Astrocyte of the cerebellum (primary cell): ENCODE measurements around the gene ARID1B.
A peak's percentile ranks its signal among the peaks of the same experiment; 100 is the strongest.

Experiments
- DNase-seq: peaks from one replicate; pipeline ENCODE4 v3.0.0-alpha.2; 2011; ENCODE audit warnings: low read depth
- H3K4me3 ChIP-seq: 2 replicates; pipeline ENCODE4 v1.5.1; 2011; ENCODE audit warnings: mild to moderate bottlenecking, low read depth, low read length, moderate library complexity
- in situ Hi-C: cut with HindIII; loops from 2 replicates; pipeline ENCODE4 v1.10.0; 2017; ENCODE audit warnings: low sequenced_read_pairs
- TF ChIP-seq, protein P1 (sequence below): IDR thresholded peaks from 2 replicates; pipeline ENCODE4 v1.5.1; 2012; ENCODE audit warnings: low read length, low read depth, moderate library complexity, mild to moderate bottlenecking; ENCODE audit errors: missing control alignments

ARID1B gene

DNA sequence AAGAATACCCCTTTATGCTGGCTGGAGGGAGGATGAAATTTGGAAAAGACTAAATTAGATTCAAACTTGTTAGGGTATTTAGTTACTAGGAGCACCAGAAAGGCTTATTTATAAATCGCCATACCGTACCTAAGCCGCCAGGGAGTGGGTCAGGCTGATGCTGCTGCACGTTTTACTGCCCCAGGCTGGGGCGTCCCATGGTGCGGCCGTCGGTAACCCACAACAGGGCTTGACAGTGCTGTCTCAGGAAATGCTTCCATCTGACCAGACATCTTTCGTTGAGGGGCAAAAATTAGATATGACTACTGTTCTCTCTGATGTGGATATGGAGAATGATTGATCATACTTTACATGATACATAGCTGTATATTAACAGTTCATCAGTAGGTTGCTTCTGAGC lies 52.9 kb downstream of the ARID1B start:
- in situ Hi-C loops = no loop called here
- DNase-seq = no peak
- H3K4me3 ChIP-seq = no peak overlapping the region
- TF ChIP-seq, protein P1, sequence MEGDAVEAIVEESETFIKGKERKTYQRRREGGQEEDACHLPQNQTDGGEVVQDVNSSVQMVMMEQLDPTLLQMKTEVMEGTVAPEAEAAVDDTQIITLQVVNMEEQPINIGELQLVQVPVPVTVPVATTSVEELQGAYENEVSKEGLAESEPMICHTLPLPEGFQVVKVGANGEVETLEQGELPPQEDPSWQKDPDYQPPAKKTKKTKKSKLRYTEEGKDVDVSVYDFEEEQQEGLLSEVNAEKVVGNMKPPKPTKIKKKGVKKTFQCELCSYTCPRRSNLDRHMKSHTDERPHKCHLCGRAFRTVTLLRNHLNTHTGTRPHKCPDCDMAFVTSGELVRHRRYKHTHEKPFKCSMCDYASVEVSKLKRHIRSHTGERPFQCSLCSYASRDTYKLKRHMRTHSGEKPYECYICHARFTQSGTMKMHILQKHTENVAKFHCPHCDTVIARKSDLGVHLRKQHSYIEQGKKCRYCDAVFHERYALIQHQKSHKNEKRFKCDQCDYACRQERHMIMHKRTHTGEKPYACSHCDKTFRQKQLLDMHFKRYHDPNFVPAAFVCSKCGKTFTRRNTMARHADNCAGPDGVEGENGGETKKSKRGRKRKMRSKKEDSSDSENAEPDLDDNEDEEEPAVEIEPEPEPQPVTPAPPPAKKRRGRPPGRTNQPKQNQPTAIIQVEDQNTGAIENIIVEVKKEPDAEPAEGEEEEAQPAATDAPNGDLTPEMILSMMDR = no peak

DNA sequence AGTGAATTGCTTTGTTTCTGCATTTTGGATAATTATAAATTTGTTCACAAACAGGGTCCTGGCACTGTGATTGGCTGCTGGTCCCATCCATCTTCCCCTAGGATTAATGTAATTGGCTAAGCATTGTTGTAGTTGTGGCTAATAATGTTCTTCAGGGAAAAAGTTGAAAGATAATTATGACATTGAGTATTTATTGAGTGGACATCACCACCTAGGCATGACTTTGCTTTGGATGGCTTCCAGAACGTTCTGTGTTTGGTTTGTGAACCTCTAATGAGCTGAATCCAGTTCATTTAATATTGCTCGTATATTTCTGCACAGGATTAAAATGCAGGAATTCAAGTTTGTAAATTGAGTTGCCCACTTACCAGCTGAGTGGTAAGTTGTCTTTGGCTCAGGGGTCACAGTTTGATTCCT lies 55.1 kb downstream of the ARID1B start:
- DNase-seq = peak; percentile 65
- in situ Hi-C loops = no loop called here
- TF ChIP-seq, protein P1 = no peak
- no peak overlapping the region for H3K4me3 ChIP-seq

DNA sequence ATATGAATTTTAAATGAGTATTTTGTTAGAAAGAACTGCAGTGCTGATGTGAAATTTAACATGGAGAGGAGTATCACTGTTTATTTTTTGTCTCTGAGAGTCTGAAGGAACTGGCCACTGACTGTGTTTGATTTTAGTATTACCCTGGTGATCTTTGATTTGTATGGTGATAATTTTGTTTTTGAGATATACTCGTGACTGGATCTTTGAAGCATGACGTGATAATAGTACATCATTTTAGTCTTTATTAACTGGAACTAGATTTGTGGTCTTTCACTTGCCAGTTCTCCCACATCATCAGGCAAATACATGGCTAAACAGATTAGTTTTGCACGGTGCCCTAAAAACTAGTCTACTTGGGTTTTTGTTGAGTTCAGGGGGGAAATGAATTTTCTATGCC lies 55.5 kb downstream of the ARID1B start:
- no peak overlapping the region for H3K4me3 ChIP-seq
- in situ Hi-C loops = no loop called here
- DNase-seq = no peak
- TF ChIP-seq, protein P1 = no peak

DNA sequence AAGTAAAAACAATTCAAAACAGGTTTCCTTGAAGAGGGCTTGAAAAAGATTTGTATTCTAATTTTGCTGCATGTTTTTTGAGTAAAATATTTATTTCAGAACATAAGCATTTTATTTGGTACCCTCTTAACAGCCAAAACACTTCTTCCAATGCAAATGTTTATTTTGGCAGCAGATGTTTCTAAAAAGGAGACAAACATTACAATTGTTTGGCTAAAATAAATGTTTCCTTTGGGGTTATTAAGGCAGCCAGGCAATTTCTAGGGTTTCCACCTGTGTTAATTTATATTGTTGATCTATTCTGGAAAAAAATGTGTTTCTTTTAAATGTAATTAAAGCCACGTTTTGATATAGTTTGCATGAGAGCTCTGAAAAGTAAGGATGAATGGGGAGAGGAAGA lies 56.6 kb downstream of the ARID1B start:
- no peak for DNase-seq
- in situ Hi-C loops = no loop called here
- TF ChIP-seq, protein P1 = no peak

DNA sequence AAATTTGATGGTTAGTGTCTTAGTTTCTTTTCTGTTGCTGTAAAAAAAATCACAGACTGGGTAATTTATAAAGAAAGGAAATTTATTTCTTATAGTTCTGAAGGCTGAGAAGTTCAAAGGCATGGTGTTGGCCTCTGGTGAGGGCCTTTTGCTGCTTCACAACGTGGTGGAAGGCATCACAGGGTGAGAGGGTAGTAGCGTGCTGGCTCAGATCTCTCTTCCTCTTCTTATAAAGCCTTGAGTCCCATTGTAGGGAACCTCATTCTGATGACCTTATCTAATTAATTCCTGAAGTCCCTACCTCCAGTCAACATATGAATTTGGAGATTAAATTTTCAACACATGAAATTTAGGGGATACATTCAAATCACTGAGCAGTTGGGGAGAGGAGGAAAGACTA lies 62.0 kb downstream of the ARID1B start:
- TF ChIP-seq, protein P1 = no peak
- H3K4me3 ChIP-seq = no peak overlapping the region
- in situ Hi-C loops = no loop called here
- DNase-seq = no peak

More for the DNA sequence above, 56.6 kb downstream of the ARID1B start:
- no peak overlapping the region for H3K4me3 ChIP-seq

DNA sequence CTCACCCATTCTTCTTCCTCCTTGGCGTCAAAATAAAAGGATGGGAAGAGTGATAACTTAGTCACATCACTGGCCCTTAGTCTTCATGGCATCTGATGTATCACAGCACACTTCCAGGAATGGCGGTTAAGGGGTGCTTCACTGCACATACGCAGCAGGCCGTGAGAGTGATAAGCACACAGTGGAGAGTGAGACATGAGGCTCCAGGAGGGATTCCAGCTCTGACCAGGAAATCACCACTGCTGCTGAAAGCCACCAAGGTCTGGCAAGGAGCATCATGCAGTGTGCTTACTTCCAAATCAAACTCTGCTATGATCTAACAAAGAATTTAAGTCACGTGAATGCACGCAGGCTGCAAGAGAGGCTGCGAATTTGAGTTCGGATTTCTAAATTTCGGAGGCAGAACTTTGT lies 62.4 kb downstream of the ARID1B start:
- TF ChIP-seq, protein P1 = no peak
- in situ Hi-C loops = no loop called here
- DNase-seq = peak; percentile 26
- H3K4me3 ChIP-seq = no peak overlapping the region

DNA sequence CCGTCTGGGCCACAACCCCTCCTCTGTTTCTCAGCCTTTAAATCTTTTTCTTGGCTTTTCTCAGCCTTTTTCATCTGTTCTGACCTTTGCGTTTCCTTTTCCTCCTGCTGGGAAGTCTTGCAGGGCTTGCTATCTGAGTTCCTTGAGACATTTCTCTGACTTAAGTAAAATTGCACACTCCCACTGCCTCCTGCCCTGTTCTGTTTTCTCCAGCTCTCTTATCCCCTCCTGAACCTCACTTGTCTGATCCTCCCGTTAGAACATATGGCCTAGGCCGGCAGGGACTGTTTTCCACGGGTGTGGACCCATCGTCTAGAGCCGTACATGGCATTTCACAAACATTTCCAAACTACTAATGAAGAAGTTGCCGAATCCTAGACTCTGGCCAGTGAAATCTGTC lies 63.0 kb downstream of the ARID1B start:
- TF ChIP-seq, protein P1 = no peak
- in situ Hi-C loops = no loop called here
- no peak overlapping the region for H3K4me3 ChIP-seq
- no peak for DNase-seq
